ENCODE measurements around the gene MYO5B. TPM values are rescaled to one million over a fixed set of nuclear protein-coding genes. Genes with fewer than 3 reads are reported as not detected.

MYO5B gene
- total and polyA plus RNA-seq, 4 donors: 5.4 to 23.4 (median 11.4) TPM

DNA sequence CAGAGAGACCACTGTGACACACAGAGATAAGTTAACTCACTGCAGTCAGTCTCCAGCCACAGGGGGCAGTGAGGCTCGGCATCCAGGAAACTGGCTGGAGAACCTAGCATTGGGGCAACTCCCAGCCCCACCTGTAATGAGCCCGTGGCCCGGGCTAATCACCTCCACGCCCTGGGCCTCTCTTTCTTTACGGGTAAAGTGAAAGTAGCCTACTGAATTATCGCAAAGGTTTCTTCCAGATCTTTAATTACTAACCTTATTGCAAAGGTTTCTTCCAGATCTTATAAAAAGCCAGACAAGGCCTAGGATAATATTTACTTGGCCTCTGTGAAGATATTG, 336.0 kb downstream of the MYO5B start:
- 21% methylated on average over 6 of the region's 6 CpGs for WGBS
- no peaks in the 10 kb centered on the region for H3K9me3 ChIP-seq (ENCODE audit: control insufficient read depth in 4 of 4, low read length in 3 of 4)
- H3K9ac ChIP-seq (ENCODE audit: low read depth in 1 of 2, low read length in 2 of 2): peak overlapping the region; percentile 34 to 52
- no peak overlapping the region for H3K4me3 ChIP-seq (ENCODE audit: low read depth in 1 of 3, low read length in 3 of 3)
- DNase-seq (ENCODE audit: low spot score): no peak
- H3K27ac ChIP-seq (ENCODE audit: low read depth in 1 of 2, low read length in 2 of 2): peak overlapping the region; percentile 59 to 81
- peaks cover 0 to 21% (median 13%) of the 10 kb centered on the region in 4 donors for H3K4me1 ChIP-seq (ENCODE audit: control insufficient read depth in 4 of 4, insufficient read depth in 4 of 4, low read length in 3 of 4)
- H3K27me3 ChIP-seq (ENCODE audit: control insufficient read depth in 4 of 4, insufficient read depth in 4 of 4, low read length in 3 of 4): no peaks in the 10 kb centered on the region
- TF ChIP-seq EGR1 (IDR thresholded peaks at IDR 0.05; ENCODE audit: low read depth in 2 of 2) (no peak), HNF4G (IDR thresholded peaks at IDR 0.05) (no peak), FOXA2 (IDR thresholded peaks at IDR 0.05) (peak; percentile 3), RAD21 (IDR thresholded peaks at IDR 0.05) (peak; percentile 2 to 20), RXRA (IDR thresholded peaks at IDR 0.05) (peak in 1 of 2 donors; percentile 4)
- TF ChIP-seq, protein P1, sequence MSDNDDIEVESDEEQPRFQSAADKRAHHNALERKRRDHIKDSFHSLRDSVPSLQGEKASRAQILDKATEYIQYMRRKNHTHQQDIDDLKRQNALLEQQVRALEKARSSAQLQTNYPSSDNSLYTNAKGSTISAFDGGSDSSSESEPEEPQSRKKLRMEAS (IDR thresholded peaks at IDR 0.05): no peak
- H3K36me3 ChIP-seq (ENCODE audit: control insufficient read depth in 4 of 4, insufficient read depth in 3 of 4, low read depth in 1 of 4, low read length in 3 of 4): no peaks in the 10 kb centered on the region

- Histone ChIP-seq H3K36me3 (ENCODE audit: control insufficient read depth in 4 of 4, insufficient read depth in 3 of 4, low read depth in 1 of 4, low read length in 3 of 4) (no peaks in the 10 kb centered on the region), H3K9ac (ENCODE audit: low read depth in 1 of 2, low read length in 2 of 2) (peak overlapping the region in 1 of 2 donors; percentile 34), H3K27me3 (ENCODE audit: control insufficient read depth in 4 of 4, insufficient read depth in 4 of 4, low read length in 3 of 4) (no peaks in the 10 kb centered on the region), H3K27ac (ENCODE audit: low read depth in 1 of 2, low read length in 2 of 2) (peak overlapping the region in 1 of 2 donors; percentile 81), H3K4me3 (ENCODE audit: low read depth in 1 of 3, low read length in 3 of 3) (no peak overlapping the region), H3K9me3 (ENCODE audit: control insufficient read depth in 4 of 4, low read length in 3 of 4) (no peaks in the 10 kb centered on the region), H3K4me1 (ENCODE audit: control insufficient read depth in 4 of 4, insufficient read depth in 4 of 4, low read length in 3 of 4) (peaks cover 0 to 21% (median 13%) of the 10 kb centered on the region in 4 donors)
- DNase-seq (ENCODE audit: low spot score): peak; percentile 73
- 52% methylated on average over 11 of the region's 11 CpGs for WGBS
- TF ChIP-seq, protein P2, sequence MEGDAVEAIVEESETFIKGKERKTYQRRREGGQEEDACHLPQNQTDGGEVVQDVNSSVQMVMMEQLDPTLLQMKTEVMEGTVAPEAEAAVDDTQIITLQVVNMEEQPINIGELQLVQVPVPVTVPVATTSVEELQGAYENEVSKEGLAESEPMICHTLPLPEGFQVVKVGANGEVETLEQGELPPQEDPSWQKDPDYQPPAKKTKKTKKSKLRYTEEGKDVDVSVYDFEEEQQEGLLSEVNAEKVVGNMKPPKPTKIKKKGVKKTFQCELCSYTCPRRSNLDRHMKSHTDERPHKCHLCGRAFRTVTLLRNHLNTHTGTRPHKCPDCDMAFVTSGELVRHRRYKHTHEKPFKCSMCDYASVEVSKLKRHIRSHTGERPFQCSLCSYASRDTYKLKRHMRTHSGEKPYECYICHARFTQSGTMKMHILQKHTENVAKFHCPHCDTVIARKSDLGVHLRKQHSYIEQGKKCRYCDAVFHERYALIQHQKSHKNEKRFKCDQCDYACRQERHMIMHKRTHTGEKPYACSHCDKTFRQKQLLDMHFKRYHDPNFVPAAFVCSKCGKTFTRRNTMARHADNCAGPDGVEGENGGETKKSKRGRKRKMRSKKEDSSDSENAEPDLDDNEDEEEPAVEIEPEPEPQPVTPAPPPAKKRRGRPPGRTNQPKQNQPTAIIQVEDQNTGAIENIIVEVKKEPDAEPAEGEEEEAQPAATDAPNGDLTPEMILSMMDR (IDR thresholded peaks at IDR 0.05; ENCODE audit: low read depth, low read length, missing input control): peak; percentile 91
- peak; percentile 12 for TF ChIP-seq FOXA2 (IDR thresholded peaks at IDR 0.05)
- peak; percentile 100 for TF ChIP-seq RAD21 (IDR thresholded peaks at IDR 0.05)
- TF ChIP-seq TAF1 (conservative IDR thresholded peaks at IDR 0.05): no peak
- TF ChIP-seq, protein P3, sequence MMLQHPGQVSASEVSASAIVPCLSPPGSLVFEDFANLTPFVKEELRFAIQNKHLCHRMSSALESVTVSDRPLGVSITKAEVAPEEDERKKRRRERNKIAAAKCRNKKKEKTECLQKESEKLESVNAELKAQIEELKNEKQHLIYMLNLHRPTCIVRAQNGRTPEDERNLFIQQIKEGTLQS (IDR thresholded peaks at IDR 0.05): no peak
- peak; percentile 10 for TF ChIP-seq FOXA1 (IDR thresholded peaks at IDR 0.05)
- peak in 1 of 2 donors; percentile 27 for TF ChIP-seq RXRA (IDR thresholded peaks at IDR 0.05)
- peak; percentile 27 for TF ChIP-seq YY1 (IDR thresholded peaks at IDR 0.05)
- peak in 1 of 2 donors; percentile 7 for TF ChIP-seq HNF4A (conservative IDR thresholded peaks at IDR 0.05)
Measured at GRCh38 chr18:49858309-49859020, 336.5 kb downstream of the MYO5B start.

DNA sequence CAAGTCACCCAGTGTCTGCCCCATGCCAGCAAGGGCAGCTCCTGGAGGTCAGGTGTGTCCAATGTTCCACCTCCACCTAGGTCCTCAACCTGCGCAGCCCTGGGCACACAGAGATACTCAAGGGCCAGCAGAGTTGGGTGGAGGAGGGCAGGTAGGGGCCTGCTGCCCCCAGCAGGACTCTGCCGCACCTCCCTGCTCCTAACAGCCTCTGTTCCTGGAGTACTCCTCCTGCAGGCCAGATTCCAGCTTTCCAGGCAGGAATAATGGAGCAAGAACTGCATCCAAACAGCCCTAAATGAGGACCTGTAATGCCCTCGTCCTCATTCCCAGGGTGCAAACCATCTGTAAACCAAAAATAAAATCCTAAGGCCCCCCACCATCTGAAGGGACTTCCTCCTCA, 337.2 kb downstream of the MYO5B start:
- 87% methylated on average over 3 of the region's 3 CpGs for WGBS
- H3K4me3 ChIP-seq (ENCODE audit: low read depth in 1 of 3, low read length in 3 of 3): no peak overlapping the region
- H3K36me3 ChIP-seq (ENCODE audit: control insufficient read depth in 4 of 4, insufficient read depth in 3 of 4, low read depth in 1 of 4, low read length in 3 of 4): no peaks in the 10 kb centered on the region
- TF ChIP-seq, protein P2 (IDR thresholded peaks at IDR 0.05; ENCODE audit: low read depth, low read length, missing input control): peak; percentile 12
- TF ChIP-seq, protein P4, sequence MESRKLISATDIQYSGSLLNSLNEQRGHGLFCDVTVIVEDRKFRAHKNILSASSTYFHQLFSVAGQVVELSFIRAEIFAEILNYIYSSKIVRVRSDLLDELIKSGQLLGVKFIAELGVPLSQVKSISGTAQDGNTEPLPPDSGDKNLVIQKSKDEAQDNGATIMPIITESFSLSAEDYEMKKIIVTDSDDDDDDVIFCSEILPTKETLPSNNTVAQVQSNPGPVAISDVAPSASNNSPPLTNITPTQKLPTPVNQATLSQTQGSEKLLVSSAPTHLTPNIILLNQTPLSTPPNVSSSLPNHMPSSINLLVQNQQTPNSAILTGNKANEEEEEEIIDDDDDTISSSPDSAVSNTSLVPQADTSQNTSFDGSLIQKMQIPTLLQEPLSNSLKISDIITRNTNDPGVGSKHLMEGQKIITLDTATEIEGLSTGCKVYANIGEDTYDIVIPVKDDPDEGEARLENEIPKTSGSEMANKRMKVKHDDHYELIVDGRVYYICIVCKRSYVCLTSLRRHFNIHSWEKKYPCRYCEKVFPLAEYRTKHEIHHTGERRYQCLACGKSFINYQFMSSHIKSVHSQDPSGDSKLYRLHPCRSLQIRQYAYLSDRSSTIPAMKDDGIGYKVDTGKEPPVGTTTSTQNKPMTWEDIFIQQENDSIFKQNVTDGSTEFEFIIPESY (IDR thresholded peaks at IDR 0.05): no peak
- peak in 1 of 2 donors; percentile 45 for TF ChIP-seq RAD21 (IDR thresholded peaks at IDR 0.05)
- H3K27ac ChIP-seq (ENCODE audit: low read depth in 1 of 2, low read length in 2 of 2): no peak overlapping the region
- H3K4me1 ChIP-seq (ENCODE audit: control insufficient read depth in 4 of 4, insufficient read depth in 4 of 4, low read length in 3 of 4): peaks cover 0 to 21% (median 13%) of the 10 kb centered on the region in 4 donors
- DNase-seq (ENCODE audit: low spot score): no peak
- H3K9ac ChIP-seq (ENCODE audit: low read depth in 1 of 2, low read length in 2 of 2): no peak overlapping the region
- H3K27me3 ChIP-seq (ENCODE audit: control insufficient read depth in 4 of 4, insufficient read depth in 4 of 4, low read length in 3 of 4): no peaks in the 10 kb centered on the region
- H3K9me3 ChIP-seq (ENCODE audit: control insufficient read depth in 4 of 4, low read length in 3 of 4): no peaks in the 10 kb centered on the region

Measured in liver (tissue), 9 donors.